Activated naive CD4-positive, alpha-beta T cell treated with anti-CD3 and anti-CD28 coated beads, Interleukin-2, amount 10 ng/mL, durations not matched to agents 7 days and 5 days (primary cell): ENCODE measurements around the gene PTMS.
A peak's percentile ranks its signal among the peaks of the same experiment; 100 is the strongest.

Experiments
- CTCF ChIA-PET: fragments of 350-600 bp; sonication (Branson Sonifier 250); formaldehyde crosslinking; loops from one replicate; lab custom pipeline; 2021; ENCODE audit warnings: antibody characterized with exemption; lab: Charles Lee
- DNase-seq: peaks from one replicate; pipeline ENCODE4 v3.0.0-alpha.2; 2020
- H3K27ac Mint-ChIP-seq: one replicate; pipeline ENCODE4 v1.8.0; 2021; ENCODE audit warnings: mild to moderate bottlenecking, moderate library complexity, mixed read lengths
- H3K27me3 Mint-ChIP-seq: one replicate; pipeline ENCODE4 v1.8.0; 2021; ENCODE audit warnings: mild to moderate bottlenecking, mixed read lengths
- H3K36me3 Mint-ChIP-seq: one replicate; pipeline ENCODE4 v1.8.0; 2021; ENCODE audit warnings: mixed read lengths
- H3K4me1 Mint-ChIP-seq: one replicate; pipeline ENCODE4 v1.8.0; 2021; ENCODE audit warnings: mixed read lengths
- H3K4me3 Mint-ChIP-seq: one replicate; pipeline ENCODE4 v1.8.0; 2021; ENCODE audit warnings: mild to moderate bottlenecking, moderate library complexity, mixed read lengths
- H3K9me3 Mint-ChIP-seq: one replicate; pipeline ENCODE4 v1.8.0; 2021; ENCODE audit warnings: mixed read lengths

Gene PTMS, protein sequence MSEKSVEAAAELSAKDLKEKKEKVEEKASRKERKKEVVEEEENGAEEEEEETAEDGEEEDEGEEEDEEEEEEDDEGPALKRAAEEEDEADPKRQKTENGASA

DNA sequence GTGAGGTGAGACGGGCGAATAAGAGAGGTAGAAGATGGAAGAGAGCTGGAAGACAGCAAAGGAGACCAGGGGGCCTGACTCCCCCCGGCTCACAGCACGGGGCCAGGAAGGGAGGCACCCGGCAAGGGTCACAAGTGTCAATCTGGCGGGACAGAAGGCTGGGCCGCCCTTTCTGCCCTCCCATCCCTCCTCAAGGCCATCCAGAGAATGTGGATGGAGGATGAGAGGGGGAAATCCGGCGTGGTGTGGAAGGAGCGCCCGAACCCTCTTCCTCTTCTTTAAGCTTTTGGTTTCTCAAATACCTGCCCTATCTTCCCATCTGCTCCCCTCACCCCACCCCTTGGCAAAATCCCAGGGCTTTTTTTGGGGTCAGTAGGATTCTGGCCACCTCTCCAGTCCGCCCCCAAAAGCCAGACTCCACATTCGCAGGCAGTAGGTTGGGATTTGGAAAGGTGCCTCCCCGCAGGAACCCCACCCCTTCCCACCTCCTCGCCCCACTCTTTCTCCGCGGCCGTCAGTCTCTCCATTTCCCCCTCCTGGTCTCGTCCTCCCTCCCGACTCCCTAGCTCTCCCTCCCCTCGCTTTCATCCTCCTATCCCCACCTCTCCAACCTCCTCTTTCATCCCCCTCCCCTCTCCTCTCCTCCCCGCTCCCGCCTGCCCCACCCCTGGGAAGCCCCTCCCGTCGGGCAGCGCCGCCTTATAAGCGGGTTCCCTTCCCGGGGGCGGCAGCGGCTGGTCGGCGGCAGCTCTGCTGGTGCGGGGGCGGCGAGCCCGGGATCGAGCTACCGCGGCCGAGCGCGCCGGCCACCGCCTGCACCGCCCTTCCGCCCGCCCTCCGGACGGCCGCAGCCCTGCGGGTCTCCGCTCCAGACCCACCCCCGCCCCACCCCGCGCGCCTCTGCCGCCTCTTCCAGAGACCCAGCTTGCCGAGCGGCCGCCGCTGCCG is at the start of gene PTMS:
Gene PTMS, plus strand, starts transcription at position 730 of the 948 bp plus-strand sequence. CDS start 343 bp downstream, outside the sequence.
- no peaks in the 10 kb centered on the region for H3K9me3 Mint-ChIP-seq

DNA sequence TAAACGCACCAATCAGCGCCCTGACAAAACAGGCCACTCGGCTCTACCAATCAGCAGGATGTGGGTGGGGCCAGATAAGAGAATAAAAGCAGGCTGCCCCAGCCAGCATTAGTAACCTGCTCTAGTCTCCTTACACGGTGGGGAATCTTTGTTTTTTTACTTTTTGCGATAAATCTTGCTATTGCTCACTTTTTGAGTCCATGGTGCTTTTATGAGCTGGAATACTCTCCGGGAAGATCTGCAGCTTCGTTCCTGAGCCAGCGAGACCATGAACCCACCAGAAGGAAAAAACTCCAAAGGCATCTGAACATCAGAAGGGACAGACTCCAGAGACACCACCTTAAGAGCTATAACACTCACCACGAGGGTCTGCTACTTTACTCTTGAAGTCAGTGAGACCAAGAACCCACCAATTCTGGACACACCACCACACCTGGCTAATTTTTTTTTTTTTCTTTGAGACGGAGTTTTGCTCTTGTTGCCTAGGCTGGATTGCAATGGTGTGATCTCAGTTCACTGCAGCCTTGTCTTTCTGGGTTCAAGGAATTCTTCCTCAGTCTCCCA is 49.2 kb upstream of the PTMS start:
- DNase-seq: no peak
- Mint-ChIP-seq H3K27me3 (peaks cover 13% of the 10 kb centered on the region), H3K36me3 (no peaks in the 10 kb centered on the region), H3K27ac (no peak overlapping the region), H3K4me1 (no peaks in the 10 kb centered on the region), H3K4me3 (no peak overlapping the region), H3K9me3 (no peaks in the 10 kb centered on the region)
- CTCF ChIA-PET: interaction anchor here (0.6 kb wide), 1 partner anchor 158 kb away, joined by 4 read pairs; no protein-coding TSS in a partner anchor

More for the DNA sequence above, at the start of gene PTMS:
- DNase-seq: peak; percentile 54
- Mint-ChIP-seq H3K4me1 (peaks cover 40% of the 10 kb centered on the region), H3K27me3 (peaks cover 95% of the 10 kb centered on the region), H3K36me3 (peaks cover 4% of the 10 kb centered on the region), H3K27ac (no peak within 1 kb of the TSS), H3K4me3 (peak within 1 kb of the TSS; percentile 85)
- CTCF ChIA-PET: interaction anchor here (0.7 to 5.8 kb wide), 16 partner anchors 8 to 339 kb away, joined by 3 to 63 read pairs (median 4); partner anchors contain the start of genes CD4, MLF2 and USP5

DNA sequence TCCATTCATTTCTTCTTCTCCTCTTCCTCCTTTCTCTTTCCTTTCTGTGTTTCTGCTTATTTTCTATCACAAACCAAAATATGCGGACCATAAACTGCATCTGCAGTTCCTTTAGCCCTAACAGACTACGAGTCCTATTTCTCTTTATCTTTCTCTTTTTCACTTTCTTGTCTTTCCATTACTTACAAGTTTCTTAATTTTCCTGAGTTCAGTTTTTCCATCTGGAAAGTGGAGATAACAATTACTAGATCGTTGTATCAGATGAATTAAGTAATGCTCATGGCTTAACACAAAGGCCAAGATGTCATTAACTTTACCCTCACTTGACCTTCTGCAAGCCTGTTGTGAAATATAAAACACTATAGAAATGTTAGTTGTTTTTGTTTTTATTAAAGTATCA is 43.3 kb upstream of the PTMS start:
- peaks cover 6% of the 10 kb centered on the region for H3K36me3 Mint-ChIP-seq
- peaks cover 31% of the 10 kb centered on the region for H3K4me1 Mint-ChIP-seq
- no peaks in the 10 kb centered on the region for H3K9me3 Mint-ChIP-seq
- no peak overlapping the region for H3K4me3 Mint-ChIP-seq
- CTCF ChIA-PET: interaction anchor here (0.9 to 1.4 kb wide), 2 partner anchors 34 to 102 kb away, joined by 3 to 7 read pairs; partner anchors contain the start of gene ZNF384
- no peak for DNase-seq
- peaks cover 8% of the 10 kb centered on the region for H3K27me3 Mint-ChIP-seq
- H3K27ac Mint-ChIP-seq: no peak overlapping the region

DNA sequence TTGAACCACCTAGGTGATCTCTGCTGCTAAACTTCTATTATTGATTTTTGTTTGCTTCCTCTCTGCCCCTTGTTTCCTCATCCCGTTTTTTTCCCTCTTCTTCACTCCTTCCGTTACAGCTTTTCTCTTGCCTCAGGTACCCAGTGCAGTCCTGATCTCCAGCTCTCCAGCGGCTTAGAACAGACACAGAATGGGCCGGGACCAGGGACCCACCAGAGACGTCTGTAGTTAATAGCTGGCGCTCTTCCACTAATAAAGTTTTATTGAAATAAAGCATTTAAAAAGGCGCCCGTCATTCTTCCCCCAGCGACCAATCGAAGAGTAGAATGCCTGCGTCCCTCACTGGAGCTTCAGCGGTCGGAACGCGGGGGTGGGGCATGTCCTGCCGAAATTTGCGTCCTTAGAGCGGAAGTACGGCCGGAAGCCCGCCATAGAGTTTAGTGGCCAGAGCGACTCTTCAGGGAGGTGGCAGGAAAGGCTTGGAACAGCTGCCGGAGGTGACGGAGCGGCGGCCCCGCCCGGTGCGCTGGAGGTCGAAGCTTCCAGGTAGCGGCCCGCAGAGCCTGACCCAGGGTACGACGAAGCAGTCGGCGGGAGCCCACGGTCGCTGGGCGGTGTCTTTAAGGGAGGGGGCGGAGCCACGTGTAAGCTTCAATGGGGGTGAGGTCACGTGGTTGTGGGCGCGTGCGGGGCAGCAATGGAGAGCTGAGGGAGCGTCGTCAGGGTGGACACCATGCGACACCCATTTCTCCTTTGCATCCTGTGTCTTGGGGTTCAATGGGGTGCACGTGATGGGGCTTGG is 42.4 kb upstream of the PTMS start, which contains the start of gene COPS7A:
Gene COPS7A, plus strand, starts transcription at position 440 of the 802 bp plus-strand sequence. CDS start 611 bp downstream, outside the sequence.
- Mint-ChIP-seq H3K4me1 (peaks cover 31% of the 10 kb centered on the region), H3K9me3 (no peaks in the 10 kb centered on the region)

DNA sequence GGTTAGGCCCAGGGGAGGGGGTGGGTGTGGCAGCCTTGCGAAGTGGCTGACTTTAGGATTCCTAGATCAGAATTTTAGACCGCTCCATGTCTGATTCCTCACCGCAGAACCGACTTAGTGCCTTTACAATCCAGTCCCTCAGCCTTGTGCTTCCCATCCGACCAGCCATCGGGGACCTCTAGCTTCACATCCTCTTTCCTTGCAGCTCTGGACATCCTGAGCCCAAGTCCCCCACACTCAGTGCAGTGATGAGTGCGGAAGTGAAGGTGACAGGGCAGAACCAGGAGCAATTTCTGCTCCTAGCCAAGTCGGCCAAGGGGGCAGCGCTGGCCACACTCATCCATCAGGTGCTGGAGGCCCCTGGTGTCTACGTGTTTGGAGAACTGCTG is 41.8 kb upstream of the PTMS start:
- Mint-ChIP-seq H3K27ac (peak overlapping the region; percentile 91), H3K4me3 (peak overlapping the region; percentile 88), H3K36me3 (peaks cover 14% of the 10 kb centered on the region), H3K4me1 (peaks cover 31% of the 10 kb centered on the region), H3K9me3 (no peaks in the 10 kb centered on the region), H3K27me3 (peaks cover 8% of the 10 kb centered on the region)
- CTCF ChIA-PET: interaction anchor here (1.0 to 1.7 kb wide), 4 partner anchors 26 to 41 kb away, joined by 4 to 7 read pairs (median 4); partner anchors contain the start of gene ZNF384
- no peak for DNase-seq

More for the DNA sequence above, 42.4 kb upstream of the PTMS start, which contains the start of gene COPS7A:
- CTCF ChIA-PET: interaction anchor here (0.9 to 1.7 kb wide), 5 partner anchors 25 to 101 kb away, joined by 3 to 7 read pairs (median 4); partner anchors contain the start of gene ZNF384
- DNase-seq: peak; percentile 99
- peaks cover 8% of the 10 kb centered on the region for H3K27me3 Mint-ChIP-seq
- H3K36me3 Mint-ChIP-seq: peaks cover 10% of the 10 kb centered on the region
- H3K27ac Mint-ChIP-seq: peak within 1 kb of the TSS; percentile 91
- peak within 1 kb of the TSS; percentile 88 for H3K4me3 Mint-ChIP-seq

DNA sequence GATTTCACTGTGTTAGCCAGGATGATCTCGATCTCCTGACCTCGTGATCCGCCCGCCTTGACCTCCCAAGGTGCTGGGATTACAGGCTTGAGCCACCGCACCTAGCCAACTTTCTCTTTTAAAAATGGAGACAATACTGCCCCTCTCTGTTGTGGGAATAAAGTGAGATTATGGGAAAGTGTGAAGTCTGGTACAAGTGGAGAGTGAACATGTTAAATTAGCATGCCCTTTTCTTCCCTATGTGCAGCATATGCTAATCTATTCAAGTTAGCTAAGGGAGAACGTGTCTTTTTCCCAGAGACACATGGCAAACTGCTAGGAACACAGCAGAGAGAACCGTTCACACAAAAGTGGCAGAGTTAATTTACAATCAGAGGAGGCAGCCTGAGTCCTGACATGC is 40.8 kb upstream of the PTMS start:
- peaks cover 4% of the 10 kb centered on the region for H3K27me3 Mint-ChIP-seq
- peaks cover 23% of the 10 kb centered on the region for H3K36me3 Mint-ChIP-seq
- no peaks in the 10 kb centered on the region for H3K9me3 Mint-ChIP-seq
- peaks cover 31% of the 10 kb centered on the region for H3K4me1 Mint-ChIP-seq
- CTCF ChIA-PET: interaction anchor here (0.9 to 1.7 kb wide), 4 partner anchors 29 to 110 kb away, joined by 3 to 4 read pairs (median 3); partner anchors contain the start of gene ZNF384
- peak overlapping the region; percentile 88 for H3K4me3 Mint-ChIP-seq
- peak overlapping the region; percentile 91 for H3K27ac Mint-ChIP-seq
- DNase-seq: no peak

DNA sequence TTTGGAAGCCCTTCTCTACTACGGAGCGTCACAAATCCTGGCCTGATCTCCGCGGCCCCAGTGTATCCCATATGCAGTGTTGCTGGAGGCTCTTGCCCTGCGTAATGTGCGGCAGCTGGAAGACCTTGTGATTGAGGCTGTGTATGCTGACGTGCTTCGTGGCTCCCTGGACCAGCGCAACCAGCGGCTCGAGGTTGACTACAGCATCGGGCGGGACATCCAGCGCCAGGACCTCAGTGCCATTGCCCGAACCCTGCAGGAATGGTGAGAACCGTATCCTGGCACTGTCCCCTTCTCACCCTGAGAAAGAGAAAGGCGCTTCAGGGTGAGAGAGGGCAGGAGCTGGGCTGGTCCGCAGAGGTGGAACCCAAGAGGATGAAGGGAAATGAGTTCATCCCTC is 37.0 kb upstream of the PTMS start:
- H3K36me3 Mint-ChIP-seq: peaks cover 30% of the 10 kb centered on the region
- CTCF ChIA-PET: interaction anchor here (1.0 kb wide), 1 partner anchor 37 kb away, joined by 3 read pairs; no protein-coding TSS in a partner anchor

DNA sequence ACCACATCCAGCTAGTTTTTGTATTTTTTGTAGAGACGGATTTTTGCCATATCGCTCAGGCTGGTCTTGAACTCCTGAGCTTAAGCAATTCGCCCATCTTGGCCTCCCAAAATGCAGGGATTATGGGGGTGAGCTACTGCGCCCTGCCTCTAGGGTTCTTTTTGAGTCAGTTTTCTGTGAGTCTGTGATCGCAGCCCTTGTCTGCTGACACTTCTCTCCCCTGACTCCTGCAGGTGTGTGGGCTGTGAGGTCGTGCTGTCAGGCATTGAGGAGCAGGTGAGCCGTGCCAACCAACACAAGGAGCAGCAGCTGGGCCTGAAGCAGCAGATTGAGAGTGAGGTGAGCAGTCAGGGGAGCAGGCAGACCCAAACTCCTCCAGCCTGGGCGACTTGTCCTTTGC is 36.0 kb upstream of the PTMS start:
- Mint-ChIP-seq H3K4me1 (peaks cover 15% of the 10 kb centered on the region), H3K27me3 (no peaks in the 10 kb centered on the region), H3K27ac (no peak overlapping the region), H3K4me3 (no peak overlapping the region), H3K36me3 (peaks cover 35% of the 10 kb centered on the region), H3K9me3 (no peaks in the 10 kb centered on the region)
- CTCF ChIA-PET: interaction anchor here (0.9 to 1.0 kb wide), 2 partner anchors 38 to 95 kb away, joined by 3 read pairs; no protein-coding TSS in a partner anchor
- no peak for DNase-seq

More for the DNA sequence above, 37.0 kb upstream of the PTMS start:
- no peak overlapping the region for H3K4me3 Mint-ChIP-seq
- no peaks in the 10 kb centered on the region for H3K27me3 Mint-ChIP-seq
- no peak overlapping the region for H3K27ac Mint-ChIP-seq
- DNase-seq: no peak
- peaks cover 19% of the 10 kb centered on the region for H3K4me1 Mint-ChIP-seq
- no peaks in the 10 kb centered on the region for H3K9me3 Mint-ChIP-seq

DNA sequence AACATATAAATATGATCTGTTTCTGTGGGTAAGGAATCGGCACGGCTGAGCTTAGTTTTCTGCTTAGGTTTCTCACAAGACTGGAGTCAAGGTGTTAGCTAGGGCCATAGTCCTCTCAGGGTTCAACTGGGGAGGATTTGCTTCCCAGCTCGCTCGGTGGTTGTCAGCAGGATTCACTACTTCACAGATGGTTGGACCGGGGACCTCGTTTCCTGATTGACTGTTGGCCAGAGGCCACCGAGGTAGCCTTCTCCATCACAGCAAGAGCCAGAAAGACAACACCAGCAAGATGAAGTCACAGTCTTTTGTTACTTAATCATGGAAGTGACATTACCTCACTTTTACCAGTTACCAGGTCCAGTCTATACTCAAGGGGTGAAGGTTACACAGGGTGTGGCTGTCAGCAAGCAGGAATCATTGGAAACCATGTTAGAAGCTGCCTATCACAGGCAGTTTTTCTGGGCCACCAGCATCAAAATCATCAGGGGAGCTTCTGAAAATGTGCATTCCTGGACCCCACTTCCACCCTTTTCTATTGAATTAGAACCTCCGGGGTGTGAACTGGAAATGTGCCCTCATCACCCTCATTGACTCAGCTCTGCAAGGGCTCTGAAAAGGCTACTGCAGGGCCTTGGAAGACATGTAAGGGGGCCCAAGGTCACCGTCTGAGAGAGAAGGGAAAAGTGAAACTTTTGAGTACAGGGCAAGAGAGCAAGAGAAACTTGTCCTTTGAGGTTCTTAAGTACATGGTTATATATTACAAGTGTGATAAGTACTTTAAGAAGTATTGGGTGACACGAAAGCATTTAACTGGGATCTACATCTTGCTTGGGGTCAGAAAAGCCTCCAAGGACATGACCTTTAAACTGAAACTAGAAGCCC is 31.4 kb upstream of the PTMS start:
- no peak for DNase-seq
- no peaks in the 10 kb centered on the region for H3K9me3 Mint-ChIP-seq
- H3K27me3 Mint-ChIP-seq: no peaks in the 10 kb centered on the region
- H3K27ac Mint-ChIP-seq: no peak overlapping the region
- no peak overlapping the region for H3K4me3 Mint-ChIP-seq
- H3K4me1 Mint-ChIP-seq: peaks cover 13% of the 10 kb centered on the region
- CTCF ChIA-PET: interaction anchor here (1.1 to 2.8 kb wide), 3 partner anchors 19 to 101 kb away, joined by 3 to 8 read pairs (median 6); partner anchors contain the start of gene MLF2
- H3K36me3 Mint-ChIP-seq: peaks cover 23% of the 10 kb centered on the region

DNA sequence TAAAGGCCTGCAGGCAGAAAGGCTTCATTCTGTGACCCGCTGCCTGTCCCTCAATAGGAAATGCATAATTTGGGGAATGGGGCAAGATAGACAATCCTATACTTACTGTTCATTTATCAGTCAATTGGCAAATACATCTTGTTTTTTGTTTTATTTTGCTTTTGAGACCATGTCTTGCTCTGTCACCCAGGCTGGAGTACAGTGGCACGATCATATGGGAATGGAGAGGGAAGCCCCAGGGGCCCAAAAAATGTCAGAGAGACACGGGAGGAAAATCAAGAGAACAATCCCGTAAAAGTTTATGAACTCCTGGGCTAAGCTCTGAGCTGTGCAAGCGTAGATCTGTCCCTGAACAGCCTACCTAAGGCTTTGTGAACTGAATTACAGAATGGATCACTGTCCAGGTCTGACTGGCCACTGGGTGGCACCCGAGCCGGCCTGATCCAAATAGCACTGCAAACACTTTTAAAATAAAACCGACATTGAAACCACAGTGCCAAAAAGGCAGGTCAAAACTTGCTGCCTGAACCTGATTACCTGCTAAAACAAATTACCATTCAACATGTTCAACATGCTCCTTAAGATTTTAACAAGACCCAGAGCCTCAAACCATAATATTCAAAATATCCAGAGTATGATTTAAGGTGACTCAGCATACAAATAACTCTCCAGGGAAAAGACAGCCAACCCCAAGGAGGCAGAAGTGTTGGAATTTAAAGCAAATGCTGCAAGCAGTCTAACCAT is 30.5 kb upstream of the PTMS start:
- DNase-seq: peak; percentile 66
- Mint-ChIP-seq H3K27ac (no peak overlapping the region), H3K4me3 (no peak overlapping the region), H3K9me3 (no peaks in the 10 kb centered on the region), H3K27me3 (no peaks in the 10 kb centered on the region), H3K4me1 (peaks cover 13% of the 10 kb centered on the region), H3K36me3 (peaks cover 17% of the 10 kb centered on the region)
- CTCF ChIA-PET: interaction anchor here (1.1 to 2.8 kb wide), 3 partner anchors 14 to 88 kb away, joined by 3 to 8 read pairs (median 4); no protein-coding TSS in a partner anchor

DNA sequence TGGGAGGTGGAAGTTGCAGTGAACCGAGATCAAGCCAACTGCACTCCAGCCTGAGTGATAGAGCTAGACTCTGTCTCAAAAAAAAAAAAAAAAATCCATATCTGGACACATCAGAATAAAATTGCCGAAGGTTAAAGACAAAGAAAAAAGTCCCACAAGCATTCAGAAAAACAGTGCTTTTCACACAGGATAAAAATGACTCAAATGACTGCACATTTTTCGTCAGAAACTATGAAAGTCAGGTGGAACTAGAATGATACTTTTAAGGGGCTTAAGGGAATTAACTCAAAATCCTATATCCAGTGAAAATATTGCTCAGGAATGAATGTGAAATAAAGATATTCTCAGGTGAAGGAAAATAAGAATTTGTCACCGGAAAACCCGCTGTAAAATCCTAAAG is 29.4 kb upstream of the PTMS start:
- Mint-ChIP-seq H3K36me3 (peaks cover 11% of the 10 kb centered on the region), H3K27me3 (no peaks in the 10 kb centered on the region), H3K9me3 (no peaks in the 10 kb centered on the region), H3K27ac (no peak overlapping the region), H3K4me1 (peaks cover 13% of the 10 kb centered on the region), H3K4me3 (no peak overlapping the region)
- no peak for DNase-seq
- CTCF ChIA-PET: interaction anchor here (1.1 to 1.2 kb wide), 2 partner anchors 13 to 87 kb away, joined by 3 to 4 read pairs; no protein-coding TSS in a partner anchor
